ENCODE measurements around the gene PDE4D. TPM values are rescaled to one million over a fixed set of nuclear protein-coding genes. Genes with fewer than 3 reads are reported as not detected.

PDE4D gene
- total RNA-seq, 1 experiment from 2014 or later, result 2.4 TPM

- Histone ChIP-seq H3K9me3 (ENCODE audit: control insufficient read depth, insufficient read depth, low read depth, low read length) (no peaks in the 10 kb centered on the region), H3K4me1 (ENCODE audit: control insufficient read depth, insufficient read depth, low read length) (no peaks in the 10 kb centered on the region), H3K27me3 (ENCODE audit: control insufficient read depth, insufficient read depth, low read length) (no peaks in the 10 kb centered on the region; the same call in 1 of the 2 replicates), H3K27ac (ENCODE audit: low read length) (no peak overlapping the region), H3K36me3 (ENCODE audit: control insufficient read depth, insufficient read depth, low read length) (no peaks in the 10 kb centered on the region), H3K4me3 (ENCODE audit: low read depth in 2 of 2, low read length in 2 of 2) (no peak overlapping the region)
- ChIA-PET POLR2A (no interaction called here), CTCF (no interaction called here)
- intact Hi-C loops (cut with micrococcal nuclease; ENCODE audit: unreplicated experiment) (no loop called here), in situ Hi-C loops (cut with HindIII; ENCODE audit: low pct_unique_long_range_greater_than_20kb, low sequenced_read_pairs) (no loop called here)
- no TSS peak for BruUV-seq (replicated peaks)
- no peak for ATAC-seq
- TF ChIP-seq TCF7L2 (IDR thresholded peaks at IDR 0.05; ENCODE audit: low read depth, low read length) (no peak), SIN3A (IDR thresholded peaks at IDR 0.05; ENCODE audit: borderline replicate concordance, insufficient read depth, low read depth, low read length) (no peak), CTCF (IDR thresholded peaks at IDR 0.05) (no peak), REST (IDR thresholded peaks at IDR 0.05; ENCODE audit: insufficient read depth in 1 of 2, low read depth in 2 of 2, low read length in 1 of 2) (no peak), POLR2AphosphoS5 (IDR thresholded peaks at IDR 0.05; ENCODE audit: low read depth, low read length) (no peak)
- no peak for DNase-seq (ENCODE audit: low read depth, low spot score)
These were observed 830.4 kb downstream of the PDE4D start for GRCh38 chr5:59062986-59063683.

GRCh38 chr5:59061377-59061776, 832.1 kb downstream of the PDE4D start:
- POLR2A ChIA-PET, result no interaction called here
- no peaks in the 10 kb centered on the region for H3K9me3 ChIP-seq (ENCODE audit: control insufficient read depth, insufficient read depth, low read depth, low read length)
- H3K36me3 ChIP-seq (ENCODE audit: control insufficient read depth, insufficient read depth, low read length), result no peaks in the 10 kb centered on the region
- H3K27ac ChIP-seq (ENCODE audit: low read length), result no peak overlapping the region
- intact Hi-C loops (cut with micrococcal nuclease; ENCODE audit: unreplicated experiment), result no loop called here
- in situ Hi-C loops (cut with HindIII; ENCODE audit: low pct_unique_long_range_greater_than_20kb, low sequenced_read_pairs), result no loop called here
- H3K4me3 ChIP-seq (ENCODE audit: low read depth in 2 of 2, low read length in 2 of 2), result no peak overlapping the region
- ATAC-seq (no peak), DNase-seq (ENCODE audit: low read depth, low spot score) (no peak)
- no peaks in the 10 kb centered on the region for H3K4me1 ChIP-seq (ENCODE audit: control insufficient read depth, insufficient read depth, low read length)
- TF ChIP-seq REST (IDR thresholded peaks at IDR 0.05; ENCODE audit: insufficient read depth in 1 of 2, low read depth in 2 of 2, low read length in 1 of 2) (no peak), CTCF (IDR thresholded peaks at IDR 0.05) (no peak), POLR2AphosphoS5 (IDR thresholded peaks at IDR 0.05; ENCODE audit: low read depth, low read length) (no peak)
- BruUV-seq (replicated peaks), result no TSS peak
- CTCF ChIA-PET, result no interaction called here
- no peaks in the 10 kb centered on the region; the same call in 1 of the 2 replicates for H3K27me3 ChIP-seq (ENCODE audit: control insufficient read depth, insufficient read depth, low read length)
